Measurements from ENCODE around the gene SYT8.
"Not testable (repeated sequence)": the region's sequence is repeated elsewhere in the genome, so short reads cannot be mapped to it uniquely, and the experiment has no call there.

DNA sequence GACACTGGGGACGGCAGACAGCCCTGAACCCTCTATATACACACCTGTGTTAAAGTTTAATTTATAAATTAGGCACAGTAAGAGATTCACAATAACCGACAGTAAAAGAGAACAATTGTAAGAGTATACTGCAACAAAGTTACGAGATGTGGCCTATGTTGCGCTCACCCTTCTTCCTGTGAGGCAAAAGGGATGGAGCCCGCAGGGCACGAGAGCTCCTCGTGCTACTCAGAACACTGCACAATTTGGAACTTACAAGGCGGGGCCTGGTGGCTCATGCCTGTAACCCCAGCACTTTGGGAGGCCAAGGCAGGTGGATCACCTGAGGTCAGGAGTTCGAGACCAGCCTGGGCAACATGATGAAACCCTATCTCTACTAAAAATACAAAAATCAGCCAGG, 21.4 kb upstream of the SYT8 start:
- TF ChIP-seq, protein P1, sequence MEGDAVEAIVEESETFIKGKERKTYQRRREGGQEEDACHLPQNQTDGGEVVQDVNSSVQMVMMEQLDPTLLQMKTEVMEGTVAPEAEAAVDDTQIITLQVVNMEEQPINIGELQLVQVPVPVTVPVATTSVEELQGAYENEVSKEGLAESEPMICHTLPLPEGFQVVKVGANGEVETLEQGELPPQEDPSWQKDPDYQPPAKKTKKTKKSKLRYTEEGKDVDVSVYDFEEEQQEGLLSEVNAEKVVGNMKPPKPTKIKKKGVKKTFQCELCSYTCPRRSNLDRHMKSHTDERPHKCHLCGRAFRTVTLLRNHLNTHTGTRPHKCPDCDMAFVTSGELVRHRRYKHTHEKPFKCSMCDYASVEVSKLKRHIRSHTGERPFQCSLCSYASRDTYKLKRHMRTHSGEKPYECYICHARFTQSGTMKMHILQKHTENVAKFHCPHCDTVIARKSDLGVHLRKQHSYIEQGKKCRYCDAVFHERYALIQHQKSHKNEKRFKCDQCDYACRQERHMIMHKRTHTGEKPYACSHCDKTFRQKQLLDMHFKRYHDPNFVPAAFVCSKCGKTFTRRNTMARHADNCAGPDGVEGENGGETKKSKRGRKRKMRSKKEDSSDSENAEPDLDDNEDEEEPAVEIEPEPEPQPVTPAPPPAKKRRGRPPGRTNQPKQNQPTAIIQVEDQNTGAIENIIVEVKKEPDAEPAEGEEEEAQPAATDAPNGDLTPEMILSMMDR (conservative IDR thresholded peaks at IDR 0.05 in 1 of 2, IDR thresholded peaks at IDR 0.05 in 1 of 2; ENCODE audit: extremely low read depth in 1 of 2, insufficient read depth in 1 of 2, low read depth in 1 of 2, low read length in 2 of 2) = not testable (repeated sequence)
- not testable (repeated sequence) for TF ChIP-seq EZH2 (IDR thresholded peaks at IDR 0.05; ENCODE audit: borderline replicate concordance, low read length)

Measured in mammary epithelial cell (primary cell).